HCT116 (cell line): ENCODE measurements around the gene MAP3K2. TPM values are rescaled to one million over a fixed set of nuclear protein-coding genes. Genes with fewer than 3 reads are reported as not detected.

Experiments
- ATAC-seq: fragments of 200-7000 bp; cut with Tn5 transposase; 2 replicates; pipeline ENCODE4 v1.9.1; 2020; ENCODE audit warnings: mild to moderate bottlenecking, moderate library complexity
- BruUV-seq: library from RNA; stranded (reverse); fragments of 400-500 nt; replicated peaks from 2 replicates; lab custom pipeline; 2021; lab: Mats Ljungman, UMichigan
- CTCF ChIA-PET: fragments of 300-600 bp; sonication (Branson Sonifier 250); formaldehyde crosslinking; loops from one replicate; lab custom pipeline; 2021; ENCODE audit warnings: antibody characterized with exemption; lab: Charles Lee
- POLR2A ChIA-PET: fragments of 300-600, 350-600 bp; sonication (Branson Sonifier 250); formaldehyde crosslinking; loops from one replicate; lab custom pipeline; 2021; ENCODE audit warnings: antibody characterized with exemption; lab: Charles Lee
- RAD21 ChIA-PET, 2 experiments: fragments of 300-600 bp; sonication (Branson Sonifier 250); formaldehyde crosslinking; loops; one replicate each; lab custom pipeline; 2023; ENCODE audit warnings: low total read pairs in 2 of 2; ENCODE audit not compliant: uncharacterized antibody in 2 of 2, unreplicated experiment in 2 of 2, low non-redundant PET in 1 of 2; lab: Charles Lee
- DNase-seq: peaks from one replicate; pipeline ENCODE4 v3.0.0-alpha.2; 2010; ENCODE audit warnings: low read depth, low spot score
- H2AFZ ChIP-seq: fragments of 200-600 bp; shearing (Covaris generic), sonication (generic); 2 replicates; pipeline ENCODE4 v1.6.1; 2017; ENCODE audit warnings: low read depth, mixed run types, mixed read lengths, antibody characterized with exemption, low read length; ENCODE audit not compliant: poor library complexity, severe bottlenecking
- H3K27ac ChIP-seq: 2 replicates; pipeline ENCODE4 v1.5.1; 2012; ENCODE audit warnings: low read depth, low read length
- H3K27me3 ChIP-seq: fragments of 200-600 bp; sonication (generic); 2 replicates; pipeline ENCODE4 v1.6.1; 2016; ENCODE audit warnings: mixed run types, low read length, mixed read lengths; ENCODE audit not compliant: insufficient read depth
- H3K36me3 ChIP-seq, 2 experiments: fragments of 200-500 bp in 1 of 2; fragments of 200-600 bp in 1 of 2; sonication (Bioruptor generic) in 1 of 2; sonication (generic) in 1 of 2; 2 replicates each; pipeline versions ENCODE4 v1.5.1 to v1.6.1; 2014 to 2016; ENCODE audit warnings: low read length in 2 of 2, inconsistent platforms in 1 of 2, mixed read lengths in 1 of 2, mixed run types in 1 of 2; ENCODE audit not compliant: insufficient read depth in 2 of 2, control insufficient read depth in 1 of 2
- H3K4me1 ChIP-seq, 2 experiments: fragments of 200-600 bp in 1 of 2; sonication (generic) in 1 of 2; 2 replicates each; pipeline versions ENCODE4 v1.5.1 to v1.6.1; 2012 to 2017; ENCODE audit warnings: low read length in 2 of 2, inconsistent platforms in 1 of 2, mild to moderate bottlenecking in 1 of 2, mixed read lengths in 1 of 2, mixed run types in 1 of 2, moderate library complexity in 1 of 2; ENCODE audit not compliant: insufficient read depth in 2 of 2, control insufficient read depth in 1 of 2
- H3K4me2 ChIP-seq: fragments of 200-600 bp; sonication (generic); 2 replicates; pipeline ENCODE4 v1.6.1; 2017; ENCODE audit warnings: mixed run types, low read length, mixed read lengths
- H3K4me3 ChIP-seq, 2 experiments: fragments of 200-600 bp in 1 of 2; sonication (generic) in 1 of 2; replicated peaks in 1 of 2; 2 replicates each; pipeline ENCODE4 v1.5.1; 2011 to 2016; ENCODE audit warnings: low read length in 2 of 2, control low read depth in 1 of 2, low read depth in 1 of 2, mild to moderate bottlenecking in 1 of 2, mixed read lengths in 1 of 2, mixed run types in 1 of 2
- H3K79me2 ChIP-seq: fragments of 200-600 bp; sonication (generic); 2 replicates; pipeline ENCODE4 v1.6.1; 2017; ENCODE audit warnings: mild to moderate bottlenecking, mixed run types, low read length, moderate library complexity, mixed read lengths; ENCODE audit not compliant: insufficient read depth
- H3K9ac ChIP-seq: fragments of 200-600 bp; sonication (generic); 2 replicates; pipeline ENCODE4 v1.6.1; 2016; ENCODE audit warnings: low read length, mixed read lengths
- H3K9me2 ChIP-seq: fragments of 200-600 bp; sonication (generic), shearing (Covaris generic); 2 replicates; pipeline ENCODE4 v1.6.1; 2017; ENCODE audit warnings: mixed run types, mild to moderate bottlenecking, moderate library complexity; ENCODE audit not compliant: insufficient read depth
- H3K9me3 ChIP-seq, 2 experiments: fragments of 200-500 bp in 1 of 2; fragments of 200-600 bp in 1 of 2; sonication (Bioruptor generic) in 1 of 2; sonication (generic) in 1 of 2; 2 replicates each; pipeline ENCODE4 v1.6.1; 2014 to 2017; ENCODE audit warnings: low read length in 2 of 2, mixed read lengths in 2 of 2, inconsistent platforms in 1 of 2, low read depth in 1 of 2, mild to moderate bottlenecking in 1 of 2, mixed run types in 1 of 2, moderate library complexity in 1 of 2; ENCODE audit not compliant: control insufficient read depth in 1 of 2, insufficient read depth in 1 of 2
- H4K20me1 ChIP-seq: fragments of 200-600 bp; sonication (generic), shearing (Covaris generic); 2 replicates; pipeline ENCODE4 v1.6.1; 2017; ENCODE audit warnings: mixed run types, mild to moderate bottlenecking, moderate library complexity; ENCODE audit not compliant: insufficient read depth
- CBX3 ChIP-seq: IDR thresholded peaks from 2 replicates; pipeline ENCODE4 v1.6.1; 2012; ENCODE audit warnings: low read depth
- CTCF ChIP-seq, 3 experiments: fragments of 200-600 bp in 1 of 3; sonication (generic) in 1 of 3; IDR thresholded peaks in 2 of 3; conservative IDR thresholded peaks in 1 of 3; 2 replicates each; pipeline ENCODE4 v1.5.1; 2012 to 2017; ENCODE audit warnings: low read depth in 2 of 3, low read length in 2 of 3, antibody characterized with exemption in 1 of 3, borderline replicate concordance in 1 of 3, control low read depth in 1 of 3, mild to moderate bottlenecking in 1 of 3, mixed read lengths in 1 of 3, mixed run types in 1 of 3, moderate library complexity in 1 of 3; ENCODE audit not compliant: insufficient read depth in 1 of 3
- EZH2 ChIP-seq: fragments of 200-600 bp; sonication (generic); IDR thresholded peaks from 2 replicates; pipeline ENCODE4 v1.6.1; 2017; ENCODE audit warnings: antibody characterized with exemption, mixed run types
- EZH2phosphoT487 ChIP-seq: fragments of 200-600 bp; IDR thresholded peaks from 2 replicates; pipeline ENCODE4 v1.6.1; 2018; ENCODE audit warnings: antibody characterized with exemption, borderline replicate concordance
- JUND ChIP-seq: IDR thresholded peaks from 2 replicates; pipeline ENCODE4 v1.6.1; 2012
- MAX ChIP-seq: IDR thresholded peaks from 2 replicates; pipeline ENCODE4 v1.6.1; 2012
- POLR2A ChIP-seq: IDR thresholded peaks from 2 replicates; pipeline ENCODE4 v1.7.0; 2011; ENCODE audit warnings: borderline replicate concordance; ENCODE audit not compliant: insufficient read depth, insufficient read length; ENCODE audit errors: extremely low read depth
- SIN3A ChIP-seq: IDR thresholded peaks from 2 replicates; pipeline ENCODE4 v1.6.1; 2012; ENCODE audit warnings: low read depth
- SP1 ChIP-seq: IDR thresholded peaks from 2 replicates; pipeline ENCODE4 v1.6.1; 2012; ENCODE audit warnings: low read depth
- TCF7L2 ChIP-seq: IDR thresholded peaks from 2 replicates; pipeline ENCODE4 v1.7.0; 2011; ENCODE audit warnings: borderline replicate concordance, inconsistent platforms; ENCODE audit not compliant: insufficient read depth, insufficient read length; ENCODE audit errors: extremely low read depth
- YY1 ChIP-seq: IDR thresholded peaks from 2 replicates; pipeline ENCODE4 v1.6.1; 2011; ENCODE audit warnings: low read length, low read depth, moderate library complexity, mild to moderate bottlenecking; ENCODE audit not compliant: insufficient replicate concordance; ENCODE audit errors: extremely low read depth
- ZFX ChIP-seq: fragments of 450-650 bp; IDR thresholded peaks from 2 replicates; pipeline ENCODE4 v1.6.1; 2017
- intact Hi-C: fragments of 100-400 bp; cut with micrococcal nuclease; formaldehyde crosslinking; loops from 2 replicates; pipeline ENCODE4 v1.10.0; 2022
- total RNA-seq: library from RNA; stranded (reverse); gene quantifications from one replicate; pipeline ENCODE4 v1.2.1, GENCODE V29; 2021; ENCODE audit not compliant: unreplicated experiment
- TF ChIP-seq, protein P1 (sequence below): IDR thresholded peaks from 2 replicates; pipeline ENCODE4 v1.6.1; 2012
- TF ChIP-seq, protein P2 (sequence below): IDR thresholded peaks from 2 replicates; pipeline ENCODE4 v1.6.1; 2011; ENCODE audit warnings: mild to moderate bottlenecking, low read length, moderate library complexity; ENCODE audit not compliant: insufficient replicate concordance; ENCODE audit errors: extremely low read depth

Gene MAP3K2
- total RNA-seq, 1 experiment from 2014 or later, result 44.5 TPM

DNA sequence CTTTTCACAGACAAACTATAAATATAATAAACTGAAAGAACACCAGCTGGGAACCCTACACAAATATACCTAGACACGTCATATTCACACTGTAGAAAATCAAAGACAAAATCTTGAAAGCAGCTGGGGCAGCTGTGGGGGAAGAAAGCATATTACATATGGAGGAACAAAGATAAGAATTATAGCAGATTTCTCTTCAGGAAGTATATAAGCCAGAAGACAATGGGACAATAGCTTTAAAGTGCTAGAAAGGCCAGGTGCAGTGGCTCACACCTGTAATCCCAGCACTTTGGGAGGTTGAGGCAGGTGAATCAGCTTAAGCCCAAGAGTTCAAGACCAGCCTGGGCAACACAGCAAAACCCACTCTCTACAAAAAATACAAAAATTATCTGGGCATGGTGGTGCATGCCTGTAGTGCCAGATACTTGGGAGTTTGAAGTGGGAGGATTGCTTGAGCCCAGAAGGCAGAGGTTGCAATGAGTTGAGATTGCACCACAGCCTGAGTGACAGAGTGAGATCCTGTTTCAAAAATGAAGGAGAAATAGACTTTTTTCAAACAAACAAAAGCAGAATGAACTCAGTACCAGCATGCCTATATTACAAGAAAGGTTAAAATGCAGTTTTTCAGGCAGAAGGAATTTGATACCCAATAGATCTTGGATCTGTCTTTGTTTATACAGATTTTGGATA is 67.0 kb downstream of the MAP3K2 start:
- Histone ChIP-seq H3K36me3 (peaks cover 2 to 6% of the 10 kb centered on the region in 2 experiments; a peak in 1 of 4 replicates), H3K27ac (no peak overlapping the region), H3K4me3 (no peak overlapping the region), H3K9ac (no peak overlapping the region), H3K4me2 (no peak overlapping the region), H3K9me2 (no peaks in the 10 kb centered on the region), H4K20me1 (no peaks in the 10 kb centered on the region), H3K4me1 (no peaks in the 10 kb centered on the region), H2AFZ (no peak overlapping the region), H3K79me2 (no peaks in the 10 kb centered on the region), H3K27me3 (no peaks in the 10 kb centered on the region), H3K9me3 (no peaks in the 10 kb centered on the region)
- ChIA-PET CTCF (interaction anchor here (0.8 kb wide), 1 partner anchor 26 kb away, joined by 3 read pairs; no protein-coding TSS in a partner anchor), RAD21 (no interaction called here), POLR2A (no interaction called here)
- BruUV-seq, result no TSS peak
- no peak for DNase-seq
- no peak for ATAC-seq
- intact Hi-C loops, result loop anchor here (10.0 kb wide), 1 partner anchor 324 kb away; the partner anchor contains the start of gene GPR17
- no peak for TF ChIP-seq YY1
- no peak for TF ChIP-seq EZH2
- no peak for TF ChIP-seq ZFX
- TF ChIP-seq JUND, result no peak
- TF ChIP-seq EZH2phosphoT487, result no peak
- no peak for TF ChIP-seq TCF7L2
- TF ChIP-seq, protein P1, sequence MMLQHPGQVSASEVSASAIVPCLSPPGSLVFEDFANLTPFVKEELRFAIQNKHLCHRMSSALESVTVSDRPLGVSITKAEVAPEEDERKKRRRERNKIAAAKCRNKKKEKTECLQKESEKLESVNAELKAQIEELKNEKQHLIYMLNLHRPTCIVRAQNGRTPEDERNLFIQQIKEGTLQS, result no peak
- no peak for TF ChIP-seq MAX
- TF ChIP-seq, protein P2, sequence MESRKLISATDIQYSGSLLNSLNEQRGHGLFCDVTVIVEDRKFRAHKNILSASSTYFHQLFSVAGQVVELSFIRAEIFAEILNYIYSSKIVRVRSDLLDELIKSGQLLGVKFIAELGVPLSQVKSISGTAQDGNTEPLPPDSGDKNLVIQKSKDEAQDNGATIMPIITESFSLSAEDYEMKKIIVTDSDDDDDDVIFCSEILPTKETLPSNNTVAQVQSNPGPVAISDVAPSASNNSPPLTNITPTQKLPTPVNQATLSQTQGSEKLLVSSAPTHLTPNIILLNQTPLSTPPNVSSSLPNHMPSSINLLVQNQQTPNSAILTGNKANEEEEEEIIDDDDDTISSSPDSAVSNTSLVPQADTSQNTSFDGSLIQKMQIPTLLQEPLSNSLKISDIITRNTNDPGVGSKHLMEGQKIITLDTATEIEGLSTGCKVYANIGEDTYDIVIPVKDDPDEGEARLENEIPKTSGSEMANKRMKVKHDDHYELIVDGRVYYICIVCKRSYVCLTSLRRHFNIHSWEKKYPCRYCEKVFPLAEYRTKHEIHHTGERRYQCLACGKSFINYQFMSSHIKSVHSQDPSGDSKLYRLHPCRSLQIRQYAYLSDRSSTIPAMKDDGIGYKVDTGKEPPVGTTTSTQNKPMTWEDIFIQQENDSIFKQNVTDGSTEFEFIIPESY, result no peak
- no peak for TF ChIP-seq CTCF (IDR thresholded peaks at IDR 0.05 in 2 of 3, conservative IDR thresholded peaks at IDR 0.05 in 1 of 3; ENCODE audit: borderline replicate concordance in 1 of 3, insufficient read depth in 1 of 3, low read depth in 2 of 3, low read length in 2 of 3)
- TF ChIP-seq POLR2A, result no peak
- TF ChIP-seq SIN3A, result no peak
- TF ChIP-seq CBX3, result no peak
- no peak for TF ChIP-seq SP1
